Type B pancreatic cell (in vitro differentiated cells): ENCODE results near the gene TNFRSF19. TPM values are rescaled to one million over a fixed set of nuclear protein-coding genes. Genes with fewer than 3 reads are reported as not detected.

ENCODE experiments used
- DNase-seq: peaks from one replicate; pipeline ENCODE4 v3.0.0; 2021; ENCODE audit warnings: mixed read lengths; ENCODE audit not compliant: unreplicated experiment; ENCODE audit errors: extremely low spot score
- H3K27ac Mint-ChIP-seq: 2 replicates; pipeline ENCODE4 v1.8.0; 2021; ENCODE audit warnings: mild to moderate bottlenecking, mixed read lengths
- H3K27me3 Mint-ChIP-seq: 2 replicates; pipeline ENCODE4 v1.8.0; 2021; ENCODE audit warnings: mixed read lengths
- H3K36me3 Mint-ChIP-seq: 2 replicates; pipeline ENCODE4 v1.8.0; 2021; ENCODE audit warnings: mixed read lengths
- H3K4me1 Mint-ChIP-seq: one replicate; pipeline ENCODE4 v1.8.0; 2021; ENCODE audit warnings: mixed read lengths; ENCODE audit not compliant: unreplicated experiment
- H3K4me3 Mint-ChIP-seq: 2 replicates; pipeline ENCODE4 v1.8.0; 2021; ENCODE audit warnings: mild to moderate bottlenecking, mixed read lengths
- H3K9me3 Mint-ChIP-seq: 2 replicates; pipeline ENCODE4 v1.8.0; 2021; ENCODE audit warnings: mixed read lengths
- CTCF ChIP-seq: fragments of 200-600 bp; sonication (generic); conservative IDR thresholded peaks from 2 replicates; pipeline ENCODE4 v1.5.0; 2021; ENCODE audit warnings: antibody characterized with exemption, mild to moderate bottlenecking
- total RNA-seq: library from RNA; stranded (reverse); gene quantifications from 2 replicates; pipeline ENCODE4 v1.2.1, GENCODE V29; 2021; ENCODE audit warnings: low replicate concordance

Gene TNFRSF19
- total RNA-seq, 1 donor from 2014 or later: 64.4 TPM

GRCh38 chr13:23658929-23659541 is 88.8 kb downstream of the TNFRSF19 start:
- Mint-ChIP-seq H3K9me3 (peaks cover 4% of the 10 kb centered on the region), H3K27ac (peak overlapping the region; percentile 9), H3K4me3 (no peak overlapping the region), H3K36me3 (peaks cover 62% of the 10 kb centered on the region), H3K27me3 (no peaks in the 10 kb centered on the region), H3K4me1 (peaks cover 28% of the 10 kb centered on the region)
- no peak for DNase-seq
- no peak for TF ChIP-seq CTCF

GRCh38 chr13:23660249-23660648 is 90.0 kb downstream of the TNFRSF19 start:
- no peaks in the 10 kb centered on the region for H3K27me3 Mint-ChIP-seq
- peaks cover 20% of the 10 kb centered on the region for H3K4me1 Mint-ChIP-seq
- peaks cover 63% of the 10 kb centered on the region for H3K36me3 Mint-ChIP-seq
- H3K27ac Mint-ChIP-seq: no peak overlapping the region
- no peak for DNase-seq
- peaks cover 4% of the 10 kb centered on the region for H3K9me3 Mint-ChIP-seq
- no peak overlapping the region for H3K4me3 Mint-ChIP-seq
- no peak for TF ChIP-seq CTCF

GRCh38 chr13:23666582-23666981 is 96.4 kb downstream of the TNFRSF19 start:
- H3K4me3 Mint-ChIP-seq: no peak overlapping the region
- TF ChIP-seq CTCF: no peak
- no peaks in the 10 kb centered on the region for H3K27me3 Mint-ChIP-seq
- H3K36me3 Mint-ChIP-seq: peaks cover 48% of the 10 kb centered on the region
- H3K27ac Mint-ChIP-seq: no peak overlapping the region
- peaks cover 20% of the 10 kb centered on the region for H3K4me1 Mint-ChIP-seq
- no peaks in the 10 kb centered on the region for H3K9me3 Mint-ChIP-seq
- DNase-seq: no peak

- H3K36me3 Mint-ChIP-seq: peaks cover 44% of the 10 kb centered on the region
- H3K9me3 Mint-ChIP-seq: no peaks in the 10 kb centered on the region
Observed at GRCh38 chr13:23667750-23668149, 97.5 kb downstream of the TNFRSF19 start.

GRCh38 chr13:23668562-23668961 is 98.3 kb downstream of the TNFRSF19 start:
- no peak for TF ChIP-seq CTCF
- H3K4me1 Mint-ChIP-seq: peaks cover 36% of the 10 kb centered on the region
- no peak for DNase-seq
- no peak overlapping the region for H3K4me3 Mint-ChIP-seq
- no peaks in the 10 kb centered on the region for H3K9me3 Mint-ChIP-seq
- no peaks in the 10 kb centered on the region for H3K27me3 Mint-ChIP-seq
- peaks cover 39% of the 10 kb centered on the region for H3K36me3 Mint-ChIP-seq
- H3K27ac Mint-ChIP-seq: no peak overlapping the region

More at GRCh38 chr13:23667750-23668149, 97.5 kb downstream of the TNFRSF19 start:
- H3K4me3 Mint-ChIP-seq: no peak overlapping the region
- TF ChIP-seq CTCF: no peak
- H3K27me3 Mint-ChIP-seq: no peaks in the 10 kb centered on the region
- DNase-seq: no peak
- H3K27ac Mint-ChIP-seq: no peak overlapping the region
- H3K4me1 Mint-ChIP-seq: peaks cover 31% of the 10 kb centered on the region
